Measurements from ENCODE around the gene ACBD6. TPM values are rescaled to one million over a fixed set of nuclear protein-coding genes. Genes with fewer than 3 reads are reported as not detected.

The ACBD6 gene
- total RNA-seq, 1 experiment from 2014 or later = 73.6 TPM

- CTCF ChIA-PET = no interaction called here
- Mint-ChIP-seq H3K36me3 (ENCODE audit: insufficient read depth, unreplicated experiment) (no peaks in the 10 kb centered on the region), H3K27me3 (ENCODE audit: unreplicated experiment) (no peaks in the 10 kb centered on the region), H3K27ac (ENCODE audit: unreplicated experiment) (no peak overlapping the region), H3K4me1 (ENCODE audit: low read depth, unreplicated experiment) (peaks cover 40% of the 10 kb centered on the region), H3K4me3 (ENCODE audit: low read depth, unreplicated experiment) (no peak overlapping the region), H3K9me3 (ENCODE audit: low read depth, unreplicated experiment) (peaks cover 9% of the 10 kb centered on the region)
- no peak for DNase-seq
- TF ChIP-seq, protein P1, sequence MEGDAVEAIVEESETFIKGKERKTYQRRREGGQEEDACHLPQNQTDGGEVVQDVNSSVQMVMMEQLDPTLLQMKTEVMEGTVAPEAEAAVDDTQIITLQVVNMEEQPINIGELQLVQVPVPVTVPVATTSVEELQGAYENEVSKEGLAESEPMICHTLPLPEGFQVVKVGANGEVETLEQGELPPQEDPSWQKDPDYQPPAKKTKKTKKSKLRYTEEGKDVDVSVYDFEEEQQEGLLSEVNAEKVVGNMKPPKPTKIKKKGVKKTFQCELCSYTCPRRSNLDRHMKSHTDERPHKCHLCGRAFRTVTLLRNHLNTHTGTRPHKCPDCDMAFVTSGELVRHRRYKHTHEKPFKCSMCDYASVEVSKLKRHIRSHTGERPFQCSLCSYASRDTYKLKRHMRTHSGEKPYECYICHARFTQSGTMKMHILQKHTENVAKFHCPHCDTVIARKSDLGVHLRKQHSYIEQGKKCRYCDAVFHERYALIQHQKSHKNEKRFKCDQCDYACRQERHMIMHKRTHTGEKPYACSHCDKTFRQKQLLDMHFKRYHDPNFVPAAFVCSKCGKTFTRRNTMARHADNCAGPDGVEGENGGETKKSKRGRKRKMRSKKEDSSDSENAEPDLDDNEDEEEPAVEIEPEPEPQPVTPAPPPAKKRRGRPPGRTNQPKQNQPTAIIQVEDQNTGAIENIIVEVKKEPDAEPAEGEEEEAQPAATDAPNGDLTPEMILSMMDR (IDR thresholded peaks at IDR 0.05; ENCODE audit: unreplicated experiment) = no peak
- intact Hi-C loops (cut with micrococcal nuclease; ENCODE audit: unreplicated experiment) = loop anchor here (2.0 kb wide), 1 partner anchor 74 kb away; no protein-coding TSS in a partner anchor
- BruUV-seq (replicated peaks) = no TSS peak
Measured at GRCh38 chr1:180384286-180385005, 117.9 kb downstream of the ACBD6 start.

- BruUV-seq (replicated peaks) = no TSS peak
- Mint-ChIP-seq H3K4me1 (ENCODE audit: low read depth, unreplicated experiment) (peaks cover 40% of the 10 kb centered on the region), H3K27me3 (ENCODE audit: unreplicated experiment) (no peaks in the 10 kb centered on the region), H3K9me3 (ENCODE audit: low read depth, unreplicated experiment) (peaks cover 9% of the 10 kb centered on the region), H3K27ac (ENCODE audit: unreplicated experiment) (no peak overlapping the region), H3K4me3 (ENCODE audit: low read depth, unreplicated experiment) (no peak overlapping the region), H3K36me3 (ENCODE audit: insufficient read depth, unreplicated experiment) (peaks cover 4% of the 10 kb centered on the region)
- CTCF ChIA-PET = no interaction called here
- intact Hi-C loops (cut with micrococcal nuclease; ENCODE audit: unreplicated experiment) = no loop called here
- no peak for DNase-seq
- TF ChIP-seq, protein P1 (IDR thresholded peaks at IDR 0.05; ENCODE audit: unreplicated experiment) = no peak
Measured at GRCh38 chr1:180382326-180383115, 119.9 kb downstream of the ACBD6 start.

DNA sequence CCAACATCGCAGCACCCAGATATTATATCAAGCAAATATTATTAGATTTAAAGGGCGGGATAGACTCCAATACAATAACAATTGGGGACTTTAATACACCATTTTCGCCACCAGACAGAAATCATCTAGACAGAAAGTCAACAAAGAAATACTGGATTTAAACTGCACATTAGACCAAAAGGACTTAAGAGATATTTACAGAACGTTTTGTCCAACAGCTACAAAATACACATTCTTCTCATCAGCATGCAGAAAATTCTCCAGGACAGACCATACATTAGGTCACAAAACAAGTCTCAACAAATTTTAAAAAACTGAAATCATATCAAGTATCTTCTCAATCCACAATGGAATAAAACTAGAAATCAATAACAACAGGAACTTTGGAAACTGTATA is 121.2 kb downstream of the ACBD6 start:
- CTCF ChIA-PET = no interaction called here
- TF ChIP-seq, protein P1 (IDR thresholded peaks at IDR 0.05; ENCODE audit: unreplicated experiment) = no peak
- intact Hi-C loops (cut with micrococcal nuclease; ENCODE audit: unreplicated experiment) = no loop called here
- BruUV-seq (replicated peaks) = no TSS peak
- peaks cover 40% of the 10 kb centered on the region for H3K4me1 Mint-ChIP-seq (ENCODE audit: low read depth, unreplicated experiment)
- peaks cover 4% of the 10 kb centered on the region for H3K36me3 Mint-ChIP-seq (ENCODE audit: insufficient read depth, unreplicated experiment)
- no peak overlapping the region for H3K27ac Mint-ChIP-seq (ENCODE audit: unreplicated experiment)
- DNase-seq = no peak
- no peak overlapping the region for H3K4me3 Mint-ChIP-seq (ENCODE audit: low read depth, unreplicated experiment)
- H3K27me3 Mint-ChIP-seq (ENCODE audit: unreplicated experiment) = no peaks in the 10 kb centered on the region
- peaks cover 9% of the 10 kb centered on the region for H3K9me3 Mint-ChIP-seq (ENCODE audit: low read depth, unreplicated experiment)

DNA sequence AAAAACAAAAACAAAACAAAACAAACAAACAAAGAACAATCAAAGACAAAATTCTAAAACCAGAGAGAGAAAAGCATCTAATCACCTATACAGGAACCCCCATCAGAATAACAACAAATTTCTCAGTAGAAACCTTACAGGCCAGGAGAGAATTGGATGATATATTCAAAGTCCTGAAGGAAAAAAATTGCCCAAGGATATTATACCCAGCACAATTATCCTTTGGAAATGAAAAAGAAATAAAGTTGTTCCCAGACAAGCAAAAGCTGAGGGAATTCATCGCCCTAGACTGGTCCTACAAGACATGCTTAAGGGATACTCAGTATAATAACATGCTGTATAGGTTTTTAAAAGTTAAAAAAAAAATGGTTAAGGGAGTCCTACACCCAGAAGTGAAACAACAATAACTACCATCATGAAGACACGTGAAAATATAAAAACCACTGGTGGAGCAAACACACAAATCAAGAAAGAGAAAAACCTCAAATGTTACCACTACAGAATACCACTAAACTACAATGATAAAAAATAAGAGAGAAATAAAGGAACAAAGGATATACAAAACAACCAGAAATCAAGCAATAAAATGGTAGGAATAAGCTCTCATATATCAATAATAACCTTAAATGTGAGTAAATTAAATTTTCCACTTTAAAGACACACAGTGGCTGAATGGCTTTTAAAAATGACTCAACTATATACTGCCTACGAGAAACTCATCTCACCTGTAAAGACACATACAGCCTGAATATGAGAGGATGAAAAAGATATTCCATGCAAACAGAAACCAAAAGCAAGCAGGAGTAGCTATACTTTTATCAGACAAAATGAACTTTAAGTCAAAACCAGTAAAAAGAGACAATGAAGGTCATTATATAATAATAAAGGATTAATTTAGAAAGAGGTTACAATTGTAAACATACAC is 121.9 kb downstream of the ACBD6 start:
- DNase-seq = no peak
- Mint-ChIP-seq H3K4me3 (ENCODE audit: low read depth, unreplicated experiment) (no peak overlapping the region), H3K4me1 (ENCODE audit: low read depth, unreplicated experiment) (peaks cover 40% of the 10 kb centered on the region), H3K27ac (ENCODE audit: unreplicated experiment) (no peak overlapping the region), H3K9me3 (ENCODE audit: low read depth, unreplicated experiment) (peaks cover 9% of the 10 kb centered on the region), H3K27me3 (ENCODE audit: unreplicated experiment) (no peaks in the 10 kb centered on the region), H3K36me3 (ENCODE audit: insufficient read depth, unreplicated experiment) (peaks cover 4% of the 10 kb centered on the region)
- intact Hi-C loops (cut with micrococcal nuclease; ENCODE audit: unreplicated experiment) = no loop called here
- BruUV-seq (replicated peaks) = no TSS peak
- TF ChIP-seq, protein P1 (IDR thresholded peaks at IDR 0.05; ENCODE audit: unreplicated experiment) = no peak
- CTCF ChIA-PET = no interaction called here
